HG02642 (cell line): ENCODE results near the gene SMIM13.
A peak's percentile ranks its signal among the peaks of the same experiment; 100 is the strongest.
"Not testable (repeated sequence)": the region's sequence is repeated elsewhere in the genome, so short reads cannot be mapped to it uniquely, and the experiment has no call there.

Source experiments
- ATAC-seq: cut with Tn5 transposase; IDR thresholded peaks from one replicate; pipeline ENCODE4 v1.9.1; 2021; ENCODE audit warnings: mild to moderate bottlenecking; ENCODE audit not compliant: unreplicated experiment, poor library complexity

SMIM13 gene

DNA sequence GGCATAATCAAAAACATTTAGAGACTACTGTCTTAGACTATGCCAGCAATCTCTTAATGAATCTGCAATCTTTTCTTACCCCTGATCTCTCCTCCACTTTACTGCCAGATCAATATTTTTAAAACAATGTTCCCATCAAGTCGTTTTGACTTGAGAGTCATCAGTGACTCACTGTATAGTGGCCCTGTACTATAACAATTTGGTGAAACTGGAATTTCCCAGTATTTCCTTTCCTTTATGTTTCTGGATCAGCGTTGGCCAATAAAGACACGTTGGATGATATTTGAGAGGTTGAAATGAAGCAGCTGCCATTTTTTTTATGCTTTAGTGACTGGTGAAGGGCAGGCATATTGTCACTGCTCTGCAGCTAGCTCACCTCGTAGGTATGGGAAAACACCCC is 10.1 kb upstream of the SMIM13 start:
- ATAC-seq = no peak

DNA sequence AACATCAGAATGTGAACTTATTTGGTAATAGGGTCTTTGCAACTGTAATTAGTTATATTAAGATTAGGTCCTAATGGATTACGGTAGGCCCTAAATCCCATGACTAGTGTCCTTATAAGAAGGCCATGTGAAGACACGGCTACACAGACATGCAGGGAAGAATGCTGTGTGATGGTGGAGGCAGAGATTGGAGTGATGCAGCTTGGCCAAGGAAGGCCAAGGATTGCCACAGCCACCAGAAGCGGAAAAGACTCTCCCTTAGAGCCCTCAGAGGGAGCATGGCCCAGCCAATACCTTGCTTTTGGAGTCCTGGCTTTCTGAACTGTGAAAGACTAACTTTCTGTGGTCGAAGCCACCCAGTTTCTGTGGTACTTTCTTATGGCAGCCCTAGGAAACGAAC is 9.7 kb upstream of the SMIM13 start:
- no peak for ATAC-seq

DNA sequence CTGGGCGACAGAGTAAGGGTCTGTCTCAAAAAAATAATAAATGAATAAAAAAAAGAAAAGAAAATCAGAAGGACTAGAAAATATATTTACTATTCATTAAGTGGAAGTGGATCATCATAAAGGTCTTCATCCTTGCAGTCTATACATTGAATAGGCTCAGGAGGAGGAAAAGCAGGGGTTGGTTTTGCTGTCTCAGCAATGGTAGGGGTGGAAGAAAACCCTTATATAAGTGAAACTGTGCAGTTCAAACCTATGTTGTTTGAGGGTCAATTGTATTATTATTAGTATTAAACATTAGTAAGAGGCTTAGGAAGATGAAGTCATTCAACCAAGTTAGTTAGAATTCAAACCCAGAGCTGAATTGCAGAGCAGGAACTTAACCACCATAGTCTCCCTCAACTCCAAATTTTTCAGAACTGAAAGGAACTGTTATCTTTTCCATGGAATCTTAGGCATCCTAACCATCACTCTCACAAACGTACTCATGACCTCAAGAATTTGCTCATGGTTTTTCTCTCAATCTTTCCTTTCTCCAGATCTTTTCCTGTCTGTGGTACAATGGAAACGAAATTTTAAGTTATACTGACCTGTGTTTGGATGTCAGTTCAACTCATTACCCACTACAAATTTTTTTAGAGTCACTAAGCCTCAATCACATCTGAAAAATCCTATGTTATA is 7.7 kb upstream of the SMIM13 start:
- no peak for ATAC-seq

DNA sequence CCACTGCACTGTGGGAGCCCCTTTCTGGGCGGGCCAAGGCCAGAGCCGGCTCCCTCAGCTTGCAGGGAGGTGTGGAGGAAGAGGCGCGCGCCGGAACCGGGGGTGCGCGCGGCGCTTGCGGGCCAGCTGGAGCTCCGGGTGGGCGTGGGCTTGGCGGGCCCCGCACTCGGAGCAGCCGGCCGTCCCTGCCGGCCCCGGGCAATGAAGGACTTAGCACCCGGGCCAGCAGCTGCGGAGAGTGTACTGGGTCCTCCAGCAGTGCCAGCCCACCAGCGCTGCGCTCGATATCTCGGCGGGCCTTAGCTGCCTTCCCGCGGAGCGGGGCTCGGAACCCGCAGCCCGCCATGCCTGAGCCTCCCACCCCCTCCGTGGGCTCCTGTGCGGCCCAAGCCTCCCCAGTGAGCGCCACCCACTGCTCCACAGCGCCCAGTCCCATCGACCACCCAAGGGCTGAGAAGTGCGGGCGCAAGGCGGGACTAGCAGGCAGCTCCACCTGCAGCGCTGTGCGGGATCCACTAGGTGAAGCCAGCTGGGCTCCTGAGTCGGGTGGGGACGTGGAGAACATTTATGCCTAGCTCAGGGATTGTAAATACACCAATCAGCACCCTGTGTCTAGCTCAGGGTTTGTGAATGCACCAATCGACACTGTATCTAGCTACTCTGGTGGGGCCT is 6.4 kb upstream of the SMIM13 start:
- not testable (repeated sequence) for ATAC-seq

DNA sequence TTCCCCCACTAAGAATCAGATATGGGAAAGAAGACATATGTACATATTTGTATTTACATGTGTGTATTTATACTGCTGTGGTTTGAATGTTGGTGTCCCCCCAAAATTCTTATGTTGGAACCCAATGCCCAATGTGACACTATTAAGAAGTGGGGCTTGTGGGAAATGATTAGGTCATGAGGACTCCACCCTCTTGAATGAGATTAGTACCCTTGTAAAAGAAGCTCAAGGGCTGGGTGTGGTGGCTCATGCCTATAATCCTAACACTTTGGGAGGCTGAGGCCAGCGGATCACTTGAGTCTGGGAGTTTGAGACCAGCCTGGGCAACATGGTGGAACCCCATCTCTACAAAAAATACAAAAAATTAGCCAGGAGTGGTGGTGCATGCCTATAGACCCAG is 3.9 kb upstream of the SMIM13 start:
- no peak for ATAC-seq

DNA sequence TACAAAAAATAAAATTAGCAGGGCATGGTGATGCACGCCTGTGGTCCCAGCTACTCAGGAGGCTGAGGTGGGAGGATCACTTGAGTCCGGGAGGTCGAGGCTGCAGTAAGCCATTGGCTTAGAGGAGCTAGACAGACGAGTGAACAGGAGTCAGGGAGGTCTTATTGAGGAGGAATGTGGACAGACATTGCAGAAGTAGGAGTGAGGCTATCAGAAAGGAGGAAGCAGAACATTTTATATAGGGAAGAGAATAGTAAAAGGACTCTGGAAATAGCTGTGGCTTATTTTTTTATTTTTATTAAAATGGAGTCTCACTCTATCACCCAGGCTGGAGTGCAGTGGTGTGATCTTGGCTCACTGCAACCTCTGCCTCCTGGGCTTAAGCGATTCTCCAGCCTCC is 2.5 kb upstream of the SMIM13 start:
- not testable (repeated sequence) for ATAC-seq

DNA sequence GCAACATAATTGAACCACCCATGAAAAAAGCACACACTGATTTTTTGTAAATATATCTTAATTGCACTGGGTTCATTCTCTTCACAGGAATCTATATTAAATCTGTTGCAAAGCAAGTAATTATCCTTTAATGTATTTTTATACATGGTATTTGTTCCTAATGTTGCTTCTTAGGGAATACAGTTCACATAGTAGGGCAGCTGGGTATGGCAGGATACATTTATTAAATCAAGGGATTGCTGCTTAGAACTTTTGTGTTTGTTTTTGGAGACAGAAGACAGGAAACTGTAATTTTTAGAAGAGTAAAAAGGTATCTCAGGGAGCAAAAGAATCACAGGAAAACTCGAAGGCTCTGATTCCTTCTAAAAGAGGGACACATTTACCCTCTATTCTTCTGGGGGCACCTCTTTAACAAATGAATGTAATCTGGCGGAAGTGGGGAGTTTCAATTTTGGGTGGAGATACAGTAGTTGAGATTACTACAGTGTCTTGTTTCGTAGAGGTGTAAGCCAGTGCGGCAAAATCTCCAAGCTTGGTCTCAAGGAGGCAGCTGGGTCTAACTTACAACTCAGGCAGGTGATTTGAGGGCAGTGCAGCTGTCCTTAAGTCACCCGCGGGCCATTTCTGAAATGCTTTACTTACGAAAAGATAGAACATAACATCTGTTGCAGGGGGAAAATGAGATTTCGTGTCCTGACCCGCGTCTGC is 812 bp upstream of the SMIM13 start:
- peak; percentile 29 for ATAC-seq

DNA sequence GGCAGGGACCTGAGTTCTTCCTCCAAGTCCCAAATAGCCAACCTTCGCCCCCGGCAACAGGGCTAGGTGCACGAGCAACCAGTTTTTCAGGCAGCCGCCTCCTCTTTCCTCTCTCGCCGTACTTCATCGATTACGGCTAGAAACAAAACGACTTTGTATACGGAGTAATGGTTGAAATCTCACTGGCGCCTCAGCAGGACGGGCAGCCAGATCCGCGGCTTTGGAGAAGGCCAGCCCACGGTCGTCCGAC is 333 bp upstream of the SMIM13 start:
- peak; percentile 21 for ATAC-seq

DNA sequence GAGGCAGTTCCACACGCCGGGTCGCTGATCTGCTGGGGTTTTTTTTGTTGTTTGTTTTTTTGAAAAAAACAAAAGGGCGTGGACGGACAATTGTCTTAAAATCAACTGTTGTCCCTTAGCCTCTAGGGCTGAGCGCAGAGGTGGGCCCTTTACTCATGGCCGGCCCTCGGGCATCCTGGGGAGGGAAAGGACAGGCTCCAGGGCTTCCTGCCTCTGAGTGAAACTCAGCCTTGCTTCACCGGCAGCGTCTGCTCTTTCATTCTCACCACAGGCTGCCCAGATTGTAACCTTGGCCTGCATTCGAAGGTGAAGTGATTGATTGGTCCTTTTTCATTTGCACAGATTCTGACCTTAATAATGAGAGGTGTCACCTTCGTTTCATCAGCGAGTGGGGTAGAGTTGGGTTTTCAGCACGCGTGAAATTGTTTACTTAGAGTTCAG is 797 bp downstream of the SMIM13 start:
- peak; percentile 38 for ATAC-seq

DNA sequence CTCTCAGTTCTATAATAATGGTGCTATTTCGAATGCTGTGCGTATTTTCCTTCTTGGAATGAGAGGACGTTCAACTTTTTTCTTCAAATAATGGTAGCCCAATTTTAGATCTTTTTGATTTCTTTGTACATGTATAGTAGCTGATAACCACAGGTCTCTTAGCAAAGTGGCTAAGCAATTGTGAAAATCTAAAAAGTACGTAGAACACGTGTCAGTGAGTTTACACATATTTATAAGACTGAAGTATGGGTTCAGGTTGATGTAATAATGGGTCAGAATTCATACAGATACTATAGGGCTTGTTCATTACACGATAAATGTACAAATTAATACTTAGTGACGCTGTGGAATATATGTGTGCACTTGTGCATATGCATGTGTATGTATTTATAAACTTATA is 1.3 kb downstream of the SMIM13 start:
- no peak for ATAC-seq

DNA sequence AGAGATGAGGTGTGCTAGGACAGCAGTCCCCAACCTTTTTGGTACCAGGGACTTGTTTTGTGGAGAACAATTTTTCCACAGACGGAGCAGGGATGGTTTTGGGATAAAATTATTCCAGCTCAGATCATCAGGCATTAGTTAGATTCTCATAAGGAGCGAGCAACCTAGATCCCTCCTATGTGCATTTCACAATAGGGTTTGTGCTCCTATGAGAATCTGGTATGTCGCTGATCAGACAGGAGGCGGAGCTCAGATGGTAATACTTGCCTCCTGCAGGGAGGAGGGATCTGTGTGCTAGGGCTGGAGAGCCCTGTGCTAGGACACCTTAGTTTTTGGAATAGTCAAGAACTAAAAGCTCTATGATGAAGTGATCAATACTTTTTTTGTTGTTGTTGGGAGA is 2.5 kb downstream of the SMIM13 start:
- no peak for ATAC-seq

DNA sequence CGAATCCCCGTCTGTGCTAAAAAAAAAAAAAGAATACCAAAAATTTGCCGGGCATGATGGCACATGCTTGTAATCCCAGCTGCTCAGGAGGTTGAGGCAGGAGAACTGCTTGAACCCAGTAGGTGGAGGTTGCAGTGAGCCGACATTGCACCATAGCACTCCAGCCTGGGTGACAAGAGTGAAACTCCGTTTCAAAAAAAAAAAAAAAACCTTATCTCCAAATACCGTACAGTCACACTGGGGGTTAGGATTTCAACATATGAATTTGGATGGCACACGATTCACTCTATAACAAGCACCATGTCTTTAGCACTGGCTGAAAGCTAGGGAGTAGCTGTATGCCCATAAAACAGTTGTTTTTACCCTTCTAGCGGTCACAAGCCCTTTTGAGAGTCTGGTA is 3.8 kb downstream of the SMIM13 start:
- ATAC-seq = no peak

DNA sequence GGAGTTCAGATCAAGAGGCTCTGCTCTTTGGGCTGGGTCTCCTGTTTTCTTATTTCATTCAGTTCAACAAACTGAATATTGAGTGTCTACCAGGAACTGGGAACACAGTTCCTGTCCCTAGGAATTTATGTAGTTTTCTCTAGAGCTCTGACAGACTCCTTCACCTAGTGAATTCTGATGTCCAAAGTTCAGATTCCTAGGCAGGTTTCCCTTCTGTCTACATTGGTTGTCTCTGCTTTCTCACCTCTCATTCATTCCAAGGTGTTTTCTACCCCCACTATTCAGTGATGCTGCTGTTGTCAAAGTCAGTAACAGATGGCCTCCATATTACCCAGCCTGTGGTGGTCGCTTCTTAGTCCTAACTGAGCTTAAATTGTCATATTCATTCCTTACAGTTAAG is 4.4 kb downstream of the SMIM13 start:
- ATAC-seq = no peak

DNA sequence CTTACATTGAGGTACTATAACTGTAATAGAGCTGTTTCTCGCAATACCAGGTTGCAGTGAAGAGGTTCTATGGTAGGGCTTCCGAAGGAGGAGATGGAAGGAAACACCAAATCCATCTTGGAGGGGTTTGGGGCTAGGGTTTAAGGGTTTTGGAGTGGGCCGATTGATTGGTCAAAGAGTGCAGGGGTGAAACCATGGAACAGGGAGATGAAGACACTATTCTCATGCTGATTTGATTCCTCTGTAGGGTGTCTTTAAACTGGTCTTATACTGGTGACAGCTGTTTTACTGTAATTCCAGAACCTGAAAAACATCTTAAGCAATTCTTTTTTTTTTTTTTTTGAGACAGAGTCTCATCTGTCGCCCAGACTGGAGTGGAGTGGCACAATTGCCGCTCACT is 7.8 kb downstream of the SMIM13 start:
- no peak for ATAC-seq

DNA sequence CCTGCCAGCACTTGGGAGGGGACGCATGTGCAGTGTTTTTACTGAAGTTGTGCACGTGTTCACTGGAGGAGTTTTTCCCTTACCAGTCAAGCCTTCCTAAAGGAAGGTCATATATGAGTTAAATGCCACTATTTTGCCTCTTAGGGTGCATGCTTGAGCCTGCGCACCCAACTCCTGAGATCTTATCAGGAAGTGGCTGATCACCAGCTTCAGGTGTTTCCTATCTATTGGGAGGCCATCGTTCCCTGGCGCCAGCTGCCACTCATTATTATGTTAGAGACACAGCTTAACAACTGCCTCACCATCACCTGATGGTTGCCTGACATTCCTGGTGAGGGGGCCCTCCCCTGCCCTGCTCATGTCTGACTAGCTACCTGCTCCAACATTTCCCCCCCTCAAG is 9.4 kb downstream of the SMIM13 start:
- no peak for ATAC-seq

DNA sequence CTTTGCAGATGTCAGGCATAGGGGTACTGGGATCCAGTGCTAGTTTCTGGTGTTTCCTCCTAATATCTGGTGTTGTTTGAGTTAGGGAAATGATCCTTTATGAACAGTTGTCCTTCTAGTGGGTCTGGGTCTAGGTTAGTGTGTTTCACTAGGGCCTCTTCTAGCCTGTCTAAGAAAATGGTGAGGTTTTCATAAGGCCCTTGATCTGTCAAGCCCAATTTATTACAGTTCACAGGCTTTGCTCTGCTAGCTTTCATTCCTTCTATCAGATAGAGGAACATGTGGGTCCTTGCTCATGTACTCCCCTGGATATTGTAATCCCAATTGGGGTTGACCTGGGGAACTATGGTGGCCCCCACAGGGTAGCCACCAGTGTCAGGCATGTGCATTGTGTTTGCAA is 15.1 kb downstream of the SMIM13 start:
- ATAC-seq = no peak

DNA sequence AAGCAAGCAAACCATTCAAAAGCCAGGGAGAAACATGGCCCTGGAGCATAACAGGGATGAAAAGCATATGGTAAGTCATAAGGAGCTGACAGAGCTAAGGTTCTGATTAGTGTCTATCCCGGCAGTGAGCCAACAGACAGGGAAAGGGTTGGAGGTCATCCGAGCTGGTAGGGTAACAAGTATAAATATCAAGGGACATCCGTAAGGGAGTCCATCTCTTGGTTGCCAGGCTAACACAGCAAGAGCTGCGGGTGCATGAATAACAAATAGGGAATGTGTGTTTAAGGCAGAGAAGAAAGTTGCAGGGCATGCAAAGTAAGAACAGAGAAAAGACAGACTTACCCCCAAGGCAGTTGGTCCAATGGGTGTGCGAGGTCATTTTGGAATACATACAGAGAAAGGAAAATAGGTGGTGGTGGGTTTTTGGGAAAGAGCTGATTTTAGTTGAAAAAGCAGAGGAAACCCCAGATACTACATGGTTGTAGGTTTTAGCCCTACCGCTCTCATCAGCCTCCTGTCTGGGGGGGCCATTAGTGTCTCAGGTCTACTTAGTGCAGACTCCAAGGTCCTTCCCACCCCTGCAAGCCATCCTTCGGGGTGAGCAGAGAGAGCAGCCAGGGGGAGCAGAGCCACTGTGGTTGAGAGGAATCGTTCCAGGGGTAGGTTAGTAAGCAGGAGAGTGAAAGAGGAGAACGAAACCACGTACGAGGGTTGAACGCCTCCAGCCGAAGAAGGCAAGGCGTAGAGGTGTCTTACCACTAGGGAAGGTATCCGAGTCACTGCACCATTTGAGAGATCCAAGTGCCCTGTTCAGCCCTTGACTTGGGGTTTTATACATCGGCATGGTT is 17.5 kb downstream of the SMIM13 start, which contains the start of gene ERVFRD-1:
Gene ERVFRD-1, minus strand, starts transcription at position 805 of the 848 bp plus-strand sequence. CDS start 6,415 bp downstream, outside the sequence.
- ATAC-seq = no peak

DNA sequence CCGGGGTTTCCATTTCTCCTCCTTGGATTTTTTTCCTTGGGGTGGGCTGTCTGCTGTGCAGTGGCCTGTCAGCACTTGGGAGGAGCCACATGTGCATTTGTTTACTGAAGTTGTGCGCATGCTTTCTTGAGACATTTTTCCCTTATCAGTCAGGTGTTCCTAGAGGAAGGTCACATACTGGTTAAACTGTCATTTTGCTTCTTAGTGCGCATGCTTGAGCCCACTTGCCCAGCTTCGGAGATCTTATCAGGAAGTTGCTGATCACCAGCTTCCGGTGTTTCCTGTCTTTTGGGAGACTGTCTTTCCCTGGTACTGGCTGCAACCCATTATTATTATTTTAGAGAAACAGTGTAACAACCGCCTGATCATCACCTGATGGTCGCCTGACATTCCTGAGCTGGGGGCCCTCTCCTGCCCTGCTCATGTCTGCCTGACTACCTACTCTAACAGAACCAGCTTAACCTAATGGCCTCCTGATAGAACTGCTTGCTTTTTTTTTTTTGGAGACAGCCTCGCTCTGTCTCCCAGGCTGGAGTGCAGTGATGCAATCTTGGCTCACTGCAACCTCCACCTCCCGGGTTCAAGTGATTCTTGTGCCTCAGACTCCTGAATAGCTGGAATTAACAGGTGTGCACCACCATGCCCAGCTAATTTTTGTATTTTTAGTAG is 18.3 kb downstream of the SMIM13 start:
- ATAC-seq = no peak

DNA sequence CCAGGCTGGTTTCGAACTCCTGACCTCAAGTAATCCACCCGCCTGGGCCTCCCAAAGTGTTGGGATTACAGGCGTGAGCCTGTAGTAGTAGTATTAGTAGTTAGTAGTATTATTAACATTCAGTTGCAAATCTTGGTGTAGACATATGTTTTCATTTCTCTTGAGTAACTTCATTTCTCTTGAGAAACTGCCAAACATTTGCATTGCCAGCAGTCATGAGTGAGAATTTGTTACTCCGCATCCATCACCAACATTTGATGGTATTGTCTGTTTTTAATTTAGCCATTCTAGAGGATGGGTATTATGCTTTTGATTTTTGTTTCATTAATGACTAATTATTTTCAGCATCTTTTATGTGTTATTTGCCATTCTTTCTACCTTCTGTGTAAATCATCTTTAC is 19.4 kb downstream of the SMIM13 start:
- ATAC-seq = no peak

DNA sequence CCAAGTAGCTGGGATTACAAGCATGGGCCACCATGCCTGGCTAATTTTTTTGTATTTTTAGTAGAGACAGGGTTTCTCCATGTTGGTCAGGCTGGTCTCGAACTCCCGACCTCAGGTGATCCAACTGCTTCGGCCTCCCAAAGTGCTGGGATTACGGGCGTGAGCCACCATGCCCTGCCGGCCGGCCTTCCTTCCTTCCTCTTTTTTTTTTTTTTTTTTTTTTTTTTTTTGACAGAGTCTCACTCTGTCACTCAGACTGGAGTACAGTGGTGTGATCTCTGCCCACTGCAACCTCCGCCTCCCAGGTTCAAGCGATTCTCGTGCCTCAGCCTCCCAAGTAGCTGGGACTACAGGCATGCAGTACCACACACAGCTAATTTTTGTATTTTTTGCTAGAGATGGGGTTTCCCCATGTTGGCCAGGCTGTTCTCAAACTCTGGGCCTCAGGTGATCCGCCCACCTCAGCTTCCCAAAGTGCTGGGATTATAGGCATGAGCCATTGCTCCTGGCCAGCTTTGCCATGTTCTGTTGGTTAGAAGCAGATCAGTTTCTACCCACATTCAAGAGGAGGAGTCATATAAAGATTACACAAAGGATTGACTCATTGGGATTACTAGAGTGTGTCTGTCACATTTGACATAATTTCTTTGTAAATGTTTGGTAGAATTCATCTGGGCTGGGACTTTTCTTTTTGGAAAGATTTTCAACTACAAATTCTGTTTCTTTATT is 22.3 kb downstream of the SMIM13 start:
- not testable (repeated sequence) for ATAC-seq
